Testis (tissue), 2 donors: ENCODE measurements around the gene NKX2-3.

Experiments
- POLR2A ChIP-seq: fragments of 450-650 bp; IDR thresholded peaks from one replicate; pipeline ENCODE4 v1.6.1; 2017; ENCODE audit warnings: antibody characterized with exemption, mild to moderate bottlenecking, moderate library complexity
- TF ChIP-seq, protein P1 (sequence below), 3 experiments: fragments of 450-650 bp in 2 of 3; fragments of 200-600 bp in 1 of 3; sonication (generic) in 1 of 3; IDR thresholded peaks; one replicate each; pipeline ENCODE4 v1.5.1; 2016 to 2019; ENCODE audit warnings: antibody characterized with exemption in 3 of 3, mild to moderate bottlenecking in 2 of 3, moderate library complexity in 1 of 3

DNA sequence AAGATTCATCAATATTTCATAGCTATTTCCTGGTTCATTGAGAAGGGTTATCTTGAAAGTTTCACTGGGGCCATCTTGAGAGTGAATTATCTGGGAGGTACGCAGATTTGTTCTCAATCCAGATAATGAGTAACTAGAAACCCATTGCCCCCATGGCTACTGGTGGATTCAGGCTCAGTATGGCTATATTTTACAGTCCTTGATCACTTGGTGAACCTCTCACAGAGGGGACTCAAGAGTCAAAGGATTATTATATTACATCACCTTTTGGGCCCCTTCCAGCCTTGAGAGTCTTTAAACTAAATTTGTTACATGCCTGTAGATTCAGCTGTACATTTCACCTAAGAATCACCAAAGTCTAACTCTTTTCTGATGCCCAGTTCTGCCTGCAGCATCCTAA lies 11.6 kb downstream of the NKX2-3 start:
- TF ChIP-seq, protein P1, sequence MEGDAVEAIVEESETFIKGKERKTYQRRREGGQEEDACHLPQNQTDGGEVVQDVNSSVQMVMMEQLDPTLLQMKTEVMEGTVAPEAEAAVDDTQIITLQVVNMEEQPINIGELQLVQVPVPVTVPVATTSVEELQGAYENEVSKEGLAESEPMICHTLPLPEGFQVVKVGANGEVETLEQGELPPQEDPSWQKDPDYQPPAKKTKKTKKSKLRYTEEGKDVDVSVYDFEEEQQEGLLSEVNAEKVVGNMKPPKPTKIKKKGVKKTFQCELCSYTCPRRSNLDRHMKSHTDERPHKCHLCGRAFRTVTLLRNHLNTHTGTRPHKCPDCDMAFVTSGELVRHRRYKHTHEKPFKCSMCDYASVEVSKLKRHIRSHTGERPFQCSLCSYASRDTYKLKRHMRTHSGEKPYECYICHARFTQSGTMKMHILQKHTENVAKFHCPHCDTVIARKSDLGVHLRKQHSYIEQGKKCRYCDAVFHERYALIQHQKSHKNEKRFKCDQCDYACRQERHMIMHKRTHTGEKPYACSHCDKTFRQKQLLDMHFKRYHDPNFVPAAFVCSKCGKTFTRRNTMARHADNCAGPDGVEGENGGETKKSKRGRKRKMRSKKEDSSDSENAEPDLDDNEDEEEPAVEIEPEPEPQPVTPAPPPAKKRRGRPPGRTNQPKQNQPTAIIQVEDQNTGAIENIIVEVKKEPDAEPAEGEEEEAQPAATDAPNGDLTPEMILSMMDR (IDR thresholded peaks at IDR 0.05), result no peak
- no peak for TF ChIP-seq POLR2A
